Endothelial cell of umbilical vein (primary cell): Measurements from ENCODE around the gene UGT1A3. TPM values are rescaled to one million over a fixed set of nuclear protein-coding genes. Genes with fewer than 3 reads are reported as not detected.

Source experiments
- BruUV-seq: library from RNA; stranded (reverse); fragments of 400-500 nt; replicated peaks from 2 replicates; lab custom pipeline; 2021; lab: Mats Ljungman, UMichigan
- CTCF ChIA-PET: fragments of 300-600, 350-600 bp; sonication (Branson Sonifier 250); formaldehyde crosslinking; loops from one replicate; lab custom pipeline; 2021; ENCODE audit warnings: antibody characterized with exemption, inconsistent platforms; lab: Charles Lee
- POLR2A ChIA-PET: fragments of 300-600, 350-600 bp; sonication (Branson Sonifier 250); formaldehyde crosslinking; loops from one replicate; lab custom pipeline; 2021; ENCODE audit warnings: antibody characterized with exemption, inconsistent platforms; lab: Charles Lee
- DNase-seq: peaks from one replicate; pipeline ENCODE4 v3.0.0-alpha.2; 2011; ENCODE audit warnings: low read depth, low spot score
- FAIRE-seq: peaks from 2 replicates; lab custom pipeline; 2011; peaks lifted over from hg19 to GRCh38; lab: Jason Lieb, UNC
- H2AFZ ChIP-seq: 2 replicates; pipeline ENCODE4 v1.6.0; 2012; ENCODE audit warnings: low read depth, low read length, control low read depth, inconsistent platforms
- H3K27ac ChIP-seq: 2 replicates; pipeline ENCODE4 v1.5.1; 2011; ENCODE audit warnings: low read depth, mild to moderate bottlenecking, control low read depth, low read length, moderate library complexity; ENCODE audit not compliant: insufficient read depth
- H3K27me3 ChIP-seq, 2 experiments: 2 replicates each; pipeline versions ENCODE4 v1.6.0 to v1.6.1; 2011; ENCODE audit warnings: low read length in 2 of 2, mixed read lengths in 1 of 2; ENCODE audit not compliant: control insufficient read depth in 2 of 2, insufficient read depth in 2 of 2
- H3K36me3 ChIP-seq, 2 experiments: 2 replicates in 1 of 2; 3 replicates in 1 of 2; pipeline ENCODE4 v1.5.1; 2011; ENCODE audit warnings: low read length in 2 of 2, mild to moderate bottlenecking in 1 of 2, moderate library complexity in 1 of 2; ENCODE audit not compliant: control insufficient read depth in 2 of 2, insufficient read depth in 2 of 2; ENCODE audit errors: extremely low read depth in 1 of 2
- H3K4me1 ChIP-seq: 3 replicates; pipeline ENCODE4 v1.5.1; 2011; ENCODE audit warnings: mild to moderate bottlenecking, low read length; ENCODE audit not compliant: control insufficient read depth, insufficient read depth; ENCODE audit errors: extremely low read depth
- H3K4me2 ChIP-seq: 2 replicates; pipeline ENCODE4 v1.6.1; 2011; ENCODE audit warnings: low read length, control low read depth, mixed read lengths; ENCODE audit not compliant: insufficient read depth
- H3K4me3 ChIP-seq, 3 experiments: fragments of 200-600 bp in 1 of 3; sonication (generic), shearing (Covaris generic) in 1 of 3; replicated peaks in 1 of 3; 2 replicates each; pipeline ENCODE4 v1.5.1; 2011 to 2016; ENCODE audit warnings: control low read depth in 3 of 3, low read length in 3 of 3, mild to moderate bottlenecking in 2 of 3, inconsistent platforms in 1 of 3, low read depth in 1 of 3, moderate library complexity in 1 of 3; ENCODE audit not compliant: insufficient read depth in 1 of 3
- H3K79me2 ChIP-seq: 2 replicates; pipeline ENCODE4 v1.6.0; 2012; ENCODE audit warnings: low read length, inconsistent platforms; ENCODE audit not compliant: control insufficient read depth, insufficient read depth
- H3K9ac ChIP-seq: replicated peaks from 2 replicates; pipeline ENCODE3; 2011; ENCODE audit warnings: low read length, control low read depth; ENCODE audit not compliant: insufficient read depth; ENCODE audit errors: extremely low read depth
- H3K9me1 ChIP-seq: replicated peaks from 3 replicates; pipeline ENCODE4 v1.6.0; 2011; ENCODE audit warnings: mild to moderate bottlenecking, low read length; ENCODE audit not compliant: control insufficient read depth, insufficient read depth; ENCODE audit errors: extremely low read depth
- H3K9me3 ChIP-seq: replicated peaks from 2 replicates; pipeline ENCODE4 v1.5.1; 2012; ENCODE audit warnings: low read length, inconsistent platforms; ENCODE audit not compliant: control insufficient read depth, insufficient read depth
- H4K20me1 ChIP-seq: replicated peaks from 2 replicates; pipeline ENCODE3; 2011; ENCODE audit warnings: mild to moderate bottlenecking, low read length; ENCODE audit not compliant: control insufficient read depth, insufficient read depth; ENCODE audit errors: extremely low read depth
- EZH2 ChIP-seq: IDR thresholded peaks from 2 replicates; pipeline ENCODE4 v1.6.1; 2012; ENCODE audit warnings: borderline replicate concordance, low read depth, mild to moderate bottlenecking, moderate library complexity, low read length, inconsistent platforms; ENCODE audit not compliant: severe bottlenecking
- FOS ChIP-seq: IDR thresholded peaks from 2 replicates; pipeline ENCODE4 v1.6.1; 2011; ENCODE audit warnings: mild to moderate bottlenecking, low read length, moderate library complexity, borderline replicate concordance; ENCODE audit not compliant: insufficient read depth
- GATA2 ChIP-seq: IDR thresholded peaks from 2 replicates; pipeline ENCODE4 v1.7.0; 2011; ENCODE audit warnings: low read depth, mild to moderate bottlenecking, moderate library complexity, mixed read lengths, low read length; ENCODE audit not compliant: insufficient read length, insufficient read depth
- JUN ChIP-seq: IDR thresholded peaks from 2 replicates; pipeline ENCODE4 v1.6.1; 2011; ENCODE audit warnings: borderline replicate concordance, low read depth; ENCODE audit not compliant: insufficient read length, insufficient read depth
- MYC ChIP-seq: IDR thresholded peaks from one replicate; pipeline ENCODE4 v1.6.1; 2011; ENCODE audit warnings: mild to moderate bottlenecking, low read depth, low read length
- POLR2A ChIP-seq: IDR thresholded peaks from 2 replicates; pipeline ENCODE4 v1.6.1; 2012; ENCODE audit warnings: low read depth, mild to moderate bottlenecking, control low read depth, low read length
- POLR2AphosphoS5 ChIP-seq: IDR thresholded peaks from 2 replicates; pipeline ENCODE4 v1.6.1; 2012; ENCODE audit warnings: low read depth, mild to moderate bottlenecking, control low read depth, low read length, moderate library complexity; ENCODE audit not compliant: insufficient read depth
- dilution Hi-C: fragments of 300-500 bp; cut with MboI; formaldehyde crosslinking; loops from one replicate; pipeline ENCODE4 v1.15.0; 2019; ENCODE audit warnings: low sequenced_read_pairs; ENCODE audit not compliant: extremely low pct_ligation_motif_present
- intact Hi-C: fragments of 100-400 bp; cut with micrococcal nuclease; formaldehyde crosslinking; loops from one replicate; pipeline ENCODE4 v1.10.0; 2022
- polyA plus RNA-seq, 4 experiments: library from polyadenylated mRNA; depleted of rRNA in 3 of 4; stranded (reverse) in 3 of 4; unstranded in 1 of 4; fragments of >200 nt; gene quantifications; 2 replicates each; pipeline versions ENCODE4 v1.2.1 to v1.2.3, GENCODE V29; 2011 to 2012; ENCODE audit warnings: missing spikeins in 1 of 4
- total RNA-seq: library from RNA; stranded (reverse); gene quantifications from 2 replicates; pipeline ENCODE4 v1.2.3, GENCODE V29; 2021
- TF ChIP-seq, protein P1 (sequence below): IDR thresholded peaks from 2 replicates; pipeline ENCODE4 v1.6.1; 2011; ENCODE audit not compliant: insufficient read depth, insufficient read length
- TF ChIP-seq, protein P2 (sequence below), 2 donors: IDR thresholded peaks; 1 replicate in 1 of 2; 2 replicates in 1 of 2; pipeline ENCODE4 v1.5.1; 2011; ENCODE audit warnings: low read length in 2 of 2, mild to moderate bottlenecking in 2 of 2, moderate library complexity in 2 of 2, control low read depth in 1 of 2, inconsistent platforms in 1 of 2, low read depth in 1 of 2; ENCODE audit not compliant: insufficient read depth in 1 of 2; ENCODE audit errors: extremely low read depth in 1 of 2

Gene UGT1A3
- total and polyA plus RNA-seq, 2 donors (not counting 3 experiments of a cell fraction or from before 2014, with no cell fraction given): not detected

DNA sequence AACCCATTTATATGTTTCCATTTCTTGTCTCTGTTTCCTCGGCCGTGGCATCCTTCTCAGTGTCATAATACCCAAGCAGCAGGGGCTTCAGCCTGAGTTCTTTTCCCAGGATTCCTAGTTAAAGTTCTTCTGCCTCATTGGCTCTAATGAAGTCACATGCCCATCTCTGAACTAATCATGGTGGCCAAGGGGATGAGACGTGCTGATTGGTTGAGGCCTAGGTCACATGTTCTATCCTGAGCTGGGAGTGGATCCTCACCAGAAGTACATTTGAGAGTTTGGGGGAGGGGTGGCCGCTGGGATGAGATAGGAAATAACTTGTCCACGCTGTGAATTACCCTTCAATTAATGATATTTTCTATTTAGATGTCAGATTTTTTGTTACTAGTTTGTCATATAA is 19.9 kb upstream of the UGT1A3 start:
- ChIA-PET POLR2A (no interaction called here), CTCF (interaction anchor here (1.0 to 4.4 kb wide), 2 partner anchors 260 to 262 kb away, joined by 3 to 74 read pairs; no protein-coding TSS in a partner anchor)
- Histone ChIP-seq H3K9me1 (no peaks in the 10 kb centered on the region), H4K20me1 (no peaks in the 10 kb centered on the region), H3K4me3 (no peak overlapping the region), H3K79me2 (no peaks in the 10 kb centered on the region), H3K4me2 (no peak overlapping the region), H3K36me3 (no peaks in the 10 kb centered on the region), H3K27me3 (peaks cover 0 to under 1% of the 10 kb centered on the region in 2 experiments), H3K9me3 (no peaks in the 10 kb centered on the region), H2AFZ (no peak overlapping the region), H3K27ac (no peak overlapping the region), H3K4me1 (peaks cover 2% of the 10 kb centered on the region), H3K9ac (no peak overlapping the region)
- dilution Hi-C loops (no loop called here), intact Hi-C loops (no loop called here)
- FAIRE-seq (no peak), DNase-seq (no peak)
- TF ChIP-seq, protein P1, sequence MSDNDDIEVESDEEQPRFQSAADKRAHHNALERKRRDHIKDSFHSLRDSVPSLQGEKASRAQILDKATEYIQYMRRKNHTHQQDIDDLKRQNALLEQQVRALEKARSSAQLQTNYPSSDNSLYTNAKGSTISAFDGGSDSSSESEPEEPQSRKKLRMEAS: no peak
- TF ChIP-seq GATA2 (no peak), POLR2A (no peak), EZH2 (no peak), FOS (no peak), POLR2AphosphoS5 (no peak), MYC (no peak), JUN (no peak)
- TF ChIP-seq, protein P2, sequence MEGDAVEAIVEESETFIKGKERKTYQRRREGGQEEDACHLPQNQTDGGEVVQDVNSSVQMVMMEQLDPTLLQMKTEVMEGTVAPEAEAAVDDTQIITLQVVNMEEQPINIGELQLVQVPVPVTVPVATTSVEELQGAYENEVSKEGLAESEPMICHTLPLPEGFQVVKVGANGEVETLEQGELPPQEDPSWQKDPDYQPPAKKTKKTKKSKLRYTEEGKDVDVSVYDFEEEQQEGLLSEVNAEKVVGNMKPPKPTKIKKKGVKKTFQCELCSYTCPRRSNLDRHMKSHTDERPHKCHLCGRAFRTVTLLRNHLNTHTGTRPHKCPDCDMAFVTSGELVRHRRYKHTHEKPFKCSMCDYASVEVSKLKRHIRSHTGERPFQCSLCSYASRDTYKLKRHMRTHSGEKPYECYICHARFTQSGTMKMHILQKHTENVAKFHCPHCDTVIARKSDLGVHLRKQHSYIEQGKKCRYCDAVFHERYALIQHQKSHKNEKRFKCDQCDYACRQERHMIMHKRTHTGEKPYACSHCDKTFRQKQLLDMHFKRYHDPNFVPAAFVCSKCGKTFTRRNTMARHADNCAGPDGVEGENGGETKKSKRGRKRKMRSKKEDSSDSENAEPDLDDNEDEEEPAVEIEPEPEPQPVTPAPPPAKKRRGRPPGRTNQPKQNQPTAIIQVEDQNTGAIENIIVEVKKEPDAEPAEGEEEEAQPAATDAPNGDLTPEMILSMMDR (IDR thresholded peaks at IDR 0.05; ENCODE audit: extremely low read depth in 1 of 2, insufficient read depth in 1 of 2, low read depth in 1 of 2, low read length in 2 of 2): no peak
- no TSS peak for BruUV-seq
